DOHH2 (cell line): ENCODE results near the gene SURF2.
A peak's percentile ranks its signal among the peaks of the same experiment; 100 is the strongest.

Source experiments
- H3F3A ChIP-seq: fragments of 200-600 bp; sonication (generic), shearing (Covaris generic); 2 replicates; pipeline ENCODE4 v1.6.0; 2016; ENCODE audit warnings: antibody characterized with exemption, mild to moderate bottlenecking; ENCODE audit not compliant: control insufficient read depth, insufficient read depth
- H3K27ac ChIP-seq: fragments of 200-600 bp; sonication (generic); 2 replicates; pipeline ENCODE4 v1.5.1; 2014; ENCODE audit warnings: low read depth, mild to moderate bottlenecking, low read length, moderate library complexity
- H3K27me3 ChIP-seq: fragments of 200-600 bp; sonication (generic); 2 replicates; pipeline ENCODE4 v1.6.1; 2014; ENCODE audit warnings: mild to moderate bottlenecking, low read length, mixed read lengths; ENCODE audit not compliant: control insufficient read depth
- H3K36me3 ChIP-seq: fragments of 200-600 bp; sonication (generic); 2 replicates; pipeline ENCODE4 v1.6.1; 2014; ENCODE audit warnings: mild to moderate bottlenecking, low read length, moderate library complexity, mixed read lengths; ENCODE audit not compliant: control insufficient read depth
- H3K4me1 ChIP-seq: fragments of 200-600 bp; sonication (generic); 2 replicates; pipeline ENCODE4 v1.6.1; 2014; ENCODE audit warnings: mild to moderate bottlenecking, low read length, mixed read lengths; ENCODE audit not compliant: control insufficient read depth
- H3K4me2 ChIP-seq: fragments of 200-600 bp; sonication (generic); 2 replicates; pipeline ENCODE4 v1.6.0; 2014; ENCODE audit warnings: mild to moderate bottlenecking, low read length, moderate library complexity
- H3K4me3 ChIP-seq: fragments of 200-600 bp; sonication (generic); 2 replicates; pipeline ENCODE4 v1.5.1; 2014; ENCODE audit warnings: mild to moderate bottlenecking, low read length, mixed read lengths
- H3K79me2 ChIP-seq: fragments of 200-600 bp; sonication (generic); 2 replicates; pipeline ENCODE4 v1.6.1; 2014; ENCODE audit warnings: mild to moderate bottlenecking, low read length, mixed read lengths; ENCODE audit not compliant: control insufficient read depth
- H3K9me2 ChIP-seq: fragments of 200-600 bp; sonication (generic); replicated peaks from 2 replicates; pipeline ENCODE4 v1.6.1; 2014; ENCODE audit warnings: mild to moderate bottlenecking, low read length, mixed read lengths; ENCODE audit not compliant: control insufficient read depth
- H3K9me3 ChIP-seq: fragments of 200-600 bp; sonication (generic); 2 replicates; pipeline ENCODE4 v1.6.1; 2014; ENCODE audit warnings: antibody characterized with exemption, low read length, mixed read lengths; ENCODE audit not compliant: control insufficient read depth, insufficient read depth
- H4K20me1 ChIP-seq: fragments of 200-600 bp; sonication (generic); 2 replicates; pipeline ENCODE4 v1.6.0; 2014; ENCODE audit warnings: low read depth, mild to moderate bottlenecking, antibody characterized with exemption, low read length, moderate library complexity; ENCODE audit not compliant: control insufficient read depth, insufficient read depth
- EZH2phosphoT487 ChIP-seq: fragments of 200-600 bp; sonication (generic); IDR thresholded peaks from 2 replicates; pipeline ENCODE4 v1.6.1; 2017; ENCODE audit warnings: borderline replicate concordance, mild to moderate bottlenecking, antibody characterized with exemption, low read length, moderate library complexity, mixed read lengths
- TF ChIP-seq, protein P1 (sequence below): fragments of 200-600 bp; sonication (generic); IDR thresholded peaks from one replicate; pipeline ENCODE4 v1.5.1; 2014; ENCODE audit warnings: antibody characterized with exemption, mild to moderate bottlenecking, low read depth, low read length; ENCODE audit not compliant: poor library complexity, severe bottlenecking

SURF2 gene

GRCh38 chr9:133402689-133403088 lies 46.3 kb downstream of the SURF2 start:
- H3K9me2 ChIP-seq = no peaks in the 10 kb centered on the region

DNA sequence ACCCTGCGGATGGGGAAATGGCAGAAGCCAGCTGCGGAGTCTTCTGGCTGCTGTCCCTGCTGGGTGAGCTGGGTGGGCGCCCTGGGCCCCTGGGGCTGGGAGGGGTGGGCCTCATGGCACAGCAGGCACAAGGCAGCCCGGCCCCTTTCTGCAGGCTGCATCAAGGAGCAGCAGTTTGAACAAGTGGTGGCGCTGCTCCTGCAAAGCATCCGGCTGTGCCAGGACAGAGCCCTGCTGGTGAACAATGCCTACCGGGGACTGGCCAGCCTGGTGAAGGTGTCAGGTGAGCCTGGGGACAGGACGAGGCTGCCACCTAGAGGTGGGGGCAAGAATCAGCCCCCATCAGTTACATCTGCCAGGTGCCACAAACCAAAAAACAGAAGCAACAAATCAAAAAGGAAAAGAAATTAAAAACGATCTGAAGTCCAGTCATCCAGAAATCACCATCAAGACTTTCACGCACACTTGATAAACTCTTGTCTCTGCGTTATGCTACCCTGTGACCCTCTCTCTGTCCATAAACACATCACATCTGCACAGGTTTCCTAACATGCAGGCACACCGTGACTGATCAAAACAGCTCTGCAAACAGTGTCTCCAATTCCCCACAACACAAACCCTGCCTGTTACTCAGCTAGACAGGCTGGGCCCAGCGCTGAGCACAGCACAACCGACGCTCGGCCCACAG lies 47.6 kb downstream of the SURF2 start:
- H3K27ac ChIP-seq = no peak overlapping the region
- TF ChIP-seq, protein P1, sequence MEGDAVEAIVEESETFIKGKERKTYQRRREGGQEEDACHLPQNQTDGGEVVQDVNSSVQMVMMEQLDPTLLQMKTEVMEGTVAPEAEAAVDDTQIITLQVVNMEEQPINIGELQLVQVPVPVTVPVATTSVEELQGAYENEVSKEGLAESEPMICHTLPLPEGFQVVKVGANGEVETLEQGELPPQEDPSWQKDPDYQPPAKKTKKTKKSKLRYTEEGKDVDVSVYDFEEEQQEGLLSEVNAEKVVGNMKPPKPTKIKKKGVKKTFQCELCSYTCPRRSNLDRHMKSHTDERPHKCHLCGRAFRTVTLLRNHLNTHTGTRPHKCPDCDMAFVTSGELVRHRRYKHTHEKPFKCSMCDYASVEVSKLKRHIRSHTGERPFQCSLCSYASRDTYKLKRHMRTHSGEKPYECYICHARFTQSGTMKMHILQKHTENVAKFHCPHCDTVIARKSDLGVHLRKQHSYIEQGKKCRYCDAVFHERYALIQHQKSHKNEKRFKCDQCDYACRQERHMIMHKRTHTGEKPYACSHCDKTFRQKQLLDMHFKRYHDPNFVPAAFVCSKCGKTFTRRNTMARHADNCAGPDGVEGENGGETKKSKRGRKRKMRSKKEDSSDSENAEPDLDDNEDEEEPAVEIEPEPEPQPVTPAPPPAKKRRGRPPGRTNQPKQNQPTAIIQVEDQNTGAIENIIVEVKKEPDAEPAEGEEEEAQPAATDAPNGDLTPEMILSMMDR = peak; percentile 81
- no peak for TF ChIP-seq EZH2phosphoT487
- no peaks in the 10 kb centered on the region for H3K4me1 ChIP-seq
- peaks cover 4% of the 10 kb centered on the region; the same call in 1 of the 2 replicates for H3K79me2 ChIP-seq
- H4K20me1 ChIP-seq = peaks cover 5% of the 10 kb centered on the region
- H3K36me3 ChIP-seq = peaks cover 44% of the 10 kb centered on the region
- H3F3A ChIP-seq = no peaks in the 10 kb centered on the region; the same call in 1 of the 2 replicates
- no peak overlapping the region for H3K4me2 ChIP-seq
- H3K4me3 ChIP-seq = no peak overlapping the region
- no peaks in the 10 kb centered on the region for H3K9me3 ChIP-seq
- no peaks in the 10 kb centered on the region for H3K9me2 ChIP-seq
- no peaks in the 10 kb centered on the region for H3K27me3 ChIP-seq

More at GRCh38 chr9:133402689-133403088, 46.3 kb downstream of the SURF2 start:
- Histone ChIP-seq H3K9me3 (no peaks in the 10 kb centered on the region), H3K36me3 (peaks cover 40% of the 10 kb centered on the region), H3K27me3 (no peaks in the 10 kb centered on the region; the same call in 1 of the 2 replicates), H3K4me1 (no peaks in the 10 kb centered on the region), H3K27ac (no peak overlapping the region), H3K4me3 (no peak overlapping the region), H3F3A (no peaks in the 10 kb centered on the region), H4K20me1 (peaks cover 5% of the 10 kb centered on the region), H3K79me2 (peaks cover 4% of the 10 kb centered on the region; the same call in 1 of the 2 replicates), H3K4me2 (no peak overlapping the region)
- TF ChIP-seq, protein P1 = no peak
- TF ChIP-seq EZH2phosphoT487 = no peak

DNA sequence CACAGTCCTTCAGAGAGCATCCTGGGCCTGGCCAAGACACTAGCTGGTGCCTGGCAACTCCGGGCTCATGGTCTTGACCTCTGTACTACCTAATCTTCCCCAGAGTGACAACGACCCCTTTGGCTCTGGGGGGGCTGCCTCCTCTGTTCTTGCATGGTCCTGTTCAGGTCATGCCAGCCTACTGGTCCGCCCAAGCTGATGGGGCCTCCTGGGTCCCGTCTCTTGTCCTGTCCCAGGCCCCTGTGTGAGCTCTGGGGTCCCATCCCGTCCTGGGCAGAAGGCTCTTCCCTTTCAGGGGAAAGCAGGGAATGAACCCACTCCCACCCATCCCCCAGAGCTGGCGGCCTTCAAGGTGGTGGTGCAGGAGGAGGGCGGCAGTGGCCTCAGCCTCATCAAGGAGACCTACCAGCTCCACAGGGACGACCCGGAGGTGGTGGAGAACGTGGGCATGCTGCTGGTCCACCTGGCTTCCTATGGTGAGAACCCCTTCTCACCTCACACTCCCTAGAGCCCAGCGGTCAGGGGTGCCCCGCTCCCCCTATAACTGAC lies 48.2 kb downstream of the SURF2 start:
- no peaks in the 10 kb centered on the region for H3K27me3 ChIP-seq
- peaks cover 4% of the 10 kb centered on the region; the same call in 1 of the 2 replicates for H3K79me2 ChIP-seq
- no peaks in the 10 kb centered on the region for H3K9me2 ChIP-seq
- H4K20me1 ChIP-seq = peaks cover 5% of the 10 kb centered on the region
- H3K36me3 ChIP-seq = peaks cover 48% of the 10 kb centered on the region
- no peaks in the 10 kb centered on the region for H3K4me1 ChIP-seq
- TF ChIP-seq, protein P1 = no peak
- TF ChIP-seq EZH2phosphoT487 = no peak
- H3F3A ChIP-seq = peaks cover 3% of the 10 kb centered on the region
- H3K27ac ChIP-seq = no peak overlapping the region
- H3K4me2 ChIP-seq = no peak overlapping the region
- H3K9me3 ChIP-seq = no peaks in the 10 kb centered on the region
- H3K4me3 ChIP-seq = no peak overlapping the region
